NCI-H2227 (cell line): ENCODE measurements around the gene TMEM185B.
A peak's percentile ranks its signal among the peaks of the same experiment; 100 is the strongest.
"Not testable (repeated sequence)": the region's sequence is repeated elsewhere in the genome, so short reads cannot be mapped to it uniquely, and the experiment has no call there.

Experiments
- DNase-seq: peaks from one replicate; lab custom pipeline; 2025; ENCODE audit not compliant: unreplicated experiment; lab: John Stamatoyannopoulos, UW

The TMEM185B gene

GRCh38 chr2:120251880-120252224 lies 28.7 kb upstream of the TMEM185B start:
- DNase-seq: no peak

GRCh38 chr2:120251078-120251477 lies 27.9 kb upstream of the TMEM185B start:
- no peak for DNase-seq

- no peak for DNase-seq
Measured at GRCh38 chr2:120250640-120251039, 27.4 kb upstream of the TMEM185B start.

GRCh38 chr2:120247851-120248250 lies 24.7 kb upstream of the TMEM185B start:
- DNase-seq: no peak

- DNase-seq: peak; percentile 57
Measured at GRCh38 chr2:120246546-120247300, 23.5 kb upstream of the TMEM185B start.

- DNase-seq: peak; percentile 50
Measured at GRCh38 chr2:120245520-120246332, 22.5 kb upstream of the TMEM185B start.

- no peak for DNase-seq
Measured at GRCh38 chr2:120244656-120245519, 21.7 kb upstream of the TMEM185B start.

- no peak for DNase-seq
Measured at GRCh38 chr2:120243875-120244553, 20.8 kb upstream of the TMEM185B start.

GRCh38 chr2:120243211-120243610 lies 20.0 kb upstream of the TMEM185B start:
- DNase-seq: no peak

- no peak for DNase-seq
Measured at GRCh38 chr2:120241684-120242083, 18.5 kb upstream of the TMEM185B start.

GRCh38 chr2:120240901-120241429 lies 17.8 kb upstream of the TMEM185B start:
- no peak for DNase-seq

GRCh38 chr2:120239488-120240287 lies 16.5 kb upstream of the TMEM185B start:
- DNase-seq: no peak

GRCh38 chr2:120238728-120239487 lies 15.7 kb upstream of the TMEM185B start:
- DNase-seq: no peak

GRCh38 chr2:120237491-120237902 lies 14.3 kb upstream of the TMEM185B start:
- no peak for DNase-seq

- no peak for DNase-seq
Measured at GRCh38 chr2:120236791-120237190, 13.6 kb upstream of the TMEM185B start.

- DNase-seq: no peak
Measured at GRCh38 chr2:120236316-120236715, 13.1 kb upstream of the TMEM185B start.

- DNase-seq: no peak
Measured at GRCh38 chr2:120235681-120236080, 12.5 kb upstream of the TMEM185B start.

GRCh38 chr2:120235158-120235557 lies 12.0 kb upstream of the TMEM185B start:
- DNase-seq: not testable (repeated sequence)

- DNase-seq: no peak
Measured at GRCh38 chr2:120233292-120233691, 10.1 kb upstream of the TMEM185B start.
